K562 (cell line): ENCODE results near the gene MMP17. TPM values are rescaled to one million over a fixed set of nuclear protein-coding genes. Genes with fewer than 3 reads are reported as not detected.

Experiments used
- ATAC-seq: fragments of 200-7000 bp; cut with Tn5 transposase; 3 replicates; pipeline ENCODE4 v1.9.1; 2020; ENCODE audit warnings: moderate library complexity
- BruUV-seq: library from RNA; stranded (reverse); fragments of 400-500 nt; replicated peaks from 2 replicates; lab custom pipeline; 2021; lab: Mats Ljungman, UMichigan
- CTCF ChIA-PET: fragments of 300-600 bp; formaldehyde crosslinking; extraction: SDS; loops from one replicate; lab custom pipeline; 2021; ENCODE audit warnings: low intra/inter-chr PET ratio; lab: Yijun Ruan, JAX
- POLR2A ChIA-PET: fragments of 300-600, 350-650 bp; sonication (Branson Sonifier 250); formaldehyde crosslinking; extraction: SDS; loops from one replicate; lab custom pipeline; 2021; ENCODE audit warnings: antibody characterized with exemption, inconsistent platforms; lab: Yijun Ruan, JAX
- DNase-seq, 4 experiments: peaks; one replicate each; pipeline versions ENCODE4 v3.0.0 to v3.0.0-alpha.2; 2011 to 2018; ENCODE audit warnings: low spot score in 3 of 4, mixed read lengths in 3 of 4; ENCODE audit errors: extremely low read depth in 1 of 4
- FAIRE-seq: peaks from 2 replicates; lab custom pipeline; 2011; peaks lifted over from hg19 to GRCh38; lab: Jason Lieb, UNC
- H2AFZ ChIP-seq: 2 replicates; pipeline ENCODE4 v1.6.0; 2011; ENCODE audit warnings: low read depth, low read length, control low read depth, inconsistent platforms
- H3K27ac ChIP-seq: fragments of 200-600 bp; 3 replicates; pipeline ENCODE4 v1.8.0; 2011; ENCODE audit warnings: low read depth, mild to moderate bottlenecking, control low read depth, inconsistent platforms, low read length, moderate library complexity, mixed read lengths; ENCODE audit errors: extremely low read depth
- H3K27me3 ChIP-seq, 2 experiments: fragments of 300-600 bp in 1 of 2; 2 replicates in 1 of 2; 3 replicates in 1 of 2; pipeline versions ENCODE4 v1.6.0 to v1.8.0; 2011; ENCODE audit warnings: inconsistent platforms in 2 of 2, low read length in 2 of 2, mild to moderate bottlenecking in 1 of 2, mixed read lengths in 1 of 2, moderate library complexity in 1 of 2; ENCODE audit not compliant: control insufficient read depth in 2 of 2, insufficient read depth in 2 of 2
- H3K36me3 ChIP-seq: fragments of 300-600 bp; 3 replicates; pipeline ENCODE4 v1.8.0; 2011; ENCODE audit warnings: mild to moderate bottlenecking, low read length, inconsistent platforms; ENCODE audit not compliant: control insufficient read depth, insufficient read depth
- H3K4me1 ChIP-seq, 2 experiments: fragments of 200-600 bp in 1 of 2; replicated peaks in 1 of 2; 2 replicates in 1 of 2; 3 replicates in 1 of 2; pipeline versions ENCODE4 v1.5.1 to v1.8.0; 2011; ENCODE audit warnings: inconsistent platforms in 2 of 2, low read length in 2 of 2, mild to moderate bottlenecking in 1 of 2, mixed read lengths in 1 of 2, moderate library complexity in 1 of 2; ENCODE audit not compliant: control insufficient read depth in 2 of 2, insufficient read depth in 2 of 2
- H3K4me2 ChIP-seq: 2 replicates; pipeline ENCODE4 v1.6.1; 2011; ENCODE audit warnings: low read length, control low read depth, inconsistent platforms, mixed read lengths; ENCODE audit not compliant: insufficient read depth
- H3K4me3 ChIP-seq: fragments of 200-600 bp; sonication (generic), shearing (Covaris generic); 2 replicates; pipeline ENCODE4 v1.5.1; 2016; ENCODE audit warnings: control low read depth, inconsistent platforms
- H3K79me2 ChIP-seq: fragments of 200-600 bp; 3 replicates; pipeline ENCODE4 v1.8.0; 2011; ENCODE audit warnings: low read length, inconsistent platforms; ENCODE audit not compliant: control insufficient read depth, insufficient read depth
- H3K9ac ChIP-seq, 2 experiments: 2 replicates each; pipeline versions ENCODE4 v1.6.0 to v1.6.1; 2011; ENCODE audit warnings: low read depth in 2 of 2, low read length in 2 of 2, control low read depth in 1 of 2, inconsistent platforms in 1 of 2, mild to moderate bottlenecking in 1 of 2, mixed read lengths in 1 of 2; ENCODE audit not compliant: insufficient read depth in 1 of 2
- H3K9me1 ChIP-seq: one replicate; pipeline ENCODE4 v1.6.0; 2011; ENCODE audit warnings: inconsistent platforms, mild to moderate bottlenecking, low read length, moderate library complexity; ENCODE audit not compliant: control insufficient read depth, insufficient read depth
- H3K9me3 ChIP-seq: replicated peaks from 2 replicates; pipeline ENCODE4 v1.5.1; 2011; ENCODE audit warnings: low read depth, low read length, inconsistent platforms; ENCODE audit not compliant: control insufficient read depth, insufficient read depth
- H4K20me1 ChIP-seq: replicated peaks from 2 replicates; pipeline ENCODE4 v1.6.1; 2011; ENCODE audit warnings: low read length, inconsistent platforms, mixed read lengths; ENCODE audit not compliant: control insufficient read depth, insufficient read depth
- GABPA ChIP-seq: fragments of 200-800 bp; sonication (Bioruptor generic); conservative IDR thresholded peaks from 2 replicates; pipeline ENCODE4 v1.6.1; 2016; ENCODE audit warnings: low read depth, missing genetic modification characterization, missing compliant biosample characterization
- KLF16 ChIP-seq: IDR thresholded peaks from 2 replicates; pipeline ENCODE4 v1.6.1; 2016; ENCODE audit warnings: antibody characterized with exemption
- MYBL2 ChIP-seq, 2 experiments: fragments of 450-650 bp in 1 of 2; sonication (generic) in 1 of 2; formaldehyde crosslinking in 1 of 2; IDR thresholded peaks; 2 replicates each; pipeline versions ENCODE4 v1.6.1 to v1.8.1; 2017 to 2022; ENCODE audit warnings: borderline replicate concordance in 1 of 2, inconsistent platforms in 1 of 2, low read depth in 1 of 2, mild to moderate bottlenecking in 1 of 2, missing genetic modification reagents in 1 of 2, moderate library complexity in 1 of 2
- NR3C1 ChIP-seq: sonication (generic); formaldehyde crosslinking; IDR thresholded peaks from 2 replicates; pipeline ENCODE4 v1.8.1; 2022; ENCODE audit warnings: missing genetic modification reagents
- RAD21 ChIP-seq, 2 experiments: fragments of 250-450 bp in 1 of 2; fragments of 450-650 bp in 1 of 2; sonication (Bioruptor Pico) in 1 of 2; formaldehyde crosslinking in 1 of 2; IDR thresholded peaks in 1 of 2; conservative IDR thresholded peaks in 1 of 2; 2 replicates each; pipeline versions ENCODE4 v1.4.0 to v1.8.0; 2020 to 2022; ENCODE audit warnings: mild to moderate bottlenecking in 2 of 2, moderate library complexity in 1 of 2
- SPI1 ChIP-seq: IDR thresholded peaks from 2 replicates; pipeline ENCODE4 v1.6.1; 2011; ENCODE audit warnings: low read depth, low read length, control low read depth, borderline replicate concordance
- STAT5B ChIP-seq: fragments of 250-450 bp; sonication (Bioruptor Pico); IDR thresholded peaks from 2 replicates; pipeline ENCODE4 v1.8.0; 2021; ENCODE audit warnings: mild to moderate bottlenecking, inconsistent platforms
- ZNF354B ChIP-seq: fragments of 250-450 bp; sonication (Bioruptor Pico); IDR thresholded peaks from 2 replicates; pipeline ENCODE4 v1.4.0; 2020
- WGBS: fragments of 100-300 bp; shearing (Covaris generic); methylation state at CpG from one replicate; pipeline ENCODE4 v1.1.6; 2016; ENCODE audit warnings: low coverage, mixed read lengths; ENCODE audit not compliant: insufficient coverage; ENCODE audit errors: missing lambda C conversion rate; 5-methylcytosine and 5-hydroxymethylcytosine counted together
- in situ Hi-C: fragments of 300-500 bp; cut with MboI; formaldehyde crosslinking; loops from 4 replicates; pipeline ENCODE4 v1.15.0; 2018; ENCODE audit warnings: inconsistent platforms, mixed read lengths
- intact Hi-C: fragments of 100-400 bp; cut with micrococcal nuclease; formaldehyde crosslinking; loops from 2 replicates; pipeline ENCODE4 v1.14.2; 2022
- polyA plus RNA-seq, 8 experiments: library from polyadenylated mRNA; depleted of rRNA in 4 of 8; stranded (reverse) in 5 of 8; unstranded in 3 of 8; fragments of >200 nt; fragmentation: Nextera tagmentation in 2 of 8; fragmentation: Illumina TruSeq in 1 of 8; extraction: Ambion mirVana in 2 of 8; extraction: Trizol in 1 of 8; gene quantifications; 2 replicates each; pipeline versions ENCODE4 v1.2.1 to v1.2.3, GENCODE V29; 2011 to 2014; ENCODE audit warnings: inconsistent platforms in 1 of 8, missing spikeins in 1 of 8
- total RNA-seq, 7 experiments: library from RNA; depleted of rRNA in 6 of 7; stranded (reverse); fragments of >200 nt in 6 of 7; fragmentation: Illumina TruSeq in 2 of 7; extraction: Trizol in 2 of 7; gene quantifications; 2 replicates each; pipeline versions ENCODE4 v1.2.1 to v1.2.3, GENCODE V29; 2011 to 2021; ENCODE audit warnings: low replicate concordance in 1 of 7
- TF ChIP-seq, protein P1 (sequence below): fragments of 250-450 bp; sonication (Bioruptor Pico); IDR thresholded peaks from 2 replicates; pipeline ENCODE4 v1.4.0; 2020; ENCODE audit warnings: mild to moderate bottlenecking, moderate library complexity
- TF ChIP-seq, protein P2 (sequence below): fragments of 250-450 bp; sonication (Bioruptor Pico); IDR thresholded peaks from 2 replicates; pipeline ENCODE4 v1.8.0; 2022; ENCODE audit warnings: inconsistent platforms
- TF ChIP-seq, protein P3 (sequence below): fragments of 450-650 bp; IDR thresholded peaks from 2 replicates; pipeline ENCODE4 v1.6.1; 2017; ENCODE audit warnings: antibody characterized with exemption

The MMP17 gene
- total and polyA plus RNA-seq, 9 of the 15 experiments (the other 6 are each of a cell fraction or from before 2014, with no cell fraction given), result 1.1 to 21.2 (median 17.1) TPM; not detected in 2

DNA sequence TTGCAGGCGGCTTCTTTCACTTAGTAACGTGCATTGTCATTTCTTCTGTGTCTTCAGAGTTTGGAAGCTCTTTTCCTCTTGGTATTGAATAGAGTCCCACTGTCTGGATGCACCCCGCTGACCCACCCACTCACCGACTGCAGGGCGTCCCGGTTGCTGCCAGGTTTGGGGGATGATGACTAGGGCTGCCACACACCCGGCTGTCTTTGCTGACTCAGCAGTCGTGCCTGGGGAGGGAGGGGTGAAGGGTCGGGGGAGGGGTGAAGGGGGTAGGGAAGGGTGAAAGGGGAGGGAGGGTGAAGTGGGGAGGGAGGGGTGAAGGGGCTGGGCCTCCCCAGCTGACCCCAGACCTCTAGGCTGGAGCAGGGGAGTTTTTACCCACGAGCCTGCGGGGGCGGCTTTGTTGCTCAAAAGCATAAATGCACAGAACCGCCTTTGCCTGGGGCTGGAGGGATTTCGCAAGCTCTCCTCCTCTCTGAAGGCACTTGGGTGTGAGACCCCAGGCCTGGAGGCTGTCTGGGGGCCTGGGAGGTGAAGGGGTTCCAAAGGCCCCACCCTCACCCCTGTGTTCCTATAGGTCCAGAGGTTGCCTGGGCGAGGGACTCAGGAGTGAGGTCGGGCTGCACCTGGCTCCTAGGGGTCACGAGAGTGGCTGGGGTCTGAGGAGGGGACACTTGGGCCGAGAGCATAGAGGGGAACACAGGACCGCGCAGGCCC, 35.0 kb downstream of the MMP17 start (continued):
- TF ChIP-seq, protein P1, sequence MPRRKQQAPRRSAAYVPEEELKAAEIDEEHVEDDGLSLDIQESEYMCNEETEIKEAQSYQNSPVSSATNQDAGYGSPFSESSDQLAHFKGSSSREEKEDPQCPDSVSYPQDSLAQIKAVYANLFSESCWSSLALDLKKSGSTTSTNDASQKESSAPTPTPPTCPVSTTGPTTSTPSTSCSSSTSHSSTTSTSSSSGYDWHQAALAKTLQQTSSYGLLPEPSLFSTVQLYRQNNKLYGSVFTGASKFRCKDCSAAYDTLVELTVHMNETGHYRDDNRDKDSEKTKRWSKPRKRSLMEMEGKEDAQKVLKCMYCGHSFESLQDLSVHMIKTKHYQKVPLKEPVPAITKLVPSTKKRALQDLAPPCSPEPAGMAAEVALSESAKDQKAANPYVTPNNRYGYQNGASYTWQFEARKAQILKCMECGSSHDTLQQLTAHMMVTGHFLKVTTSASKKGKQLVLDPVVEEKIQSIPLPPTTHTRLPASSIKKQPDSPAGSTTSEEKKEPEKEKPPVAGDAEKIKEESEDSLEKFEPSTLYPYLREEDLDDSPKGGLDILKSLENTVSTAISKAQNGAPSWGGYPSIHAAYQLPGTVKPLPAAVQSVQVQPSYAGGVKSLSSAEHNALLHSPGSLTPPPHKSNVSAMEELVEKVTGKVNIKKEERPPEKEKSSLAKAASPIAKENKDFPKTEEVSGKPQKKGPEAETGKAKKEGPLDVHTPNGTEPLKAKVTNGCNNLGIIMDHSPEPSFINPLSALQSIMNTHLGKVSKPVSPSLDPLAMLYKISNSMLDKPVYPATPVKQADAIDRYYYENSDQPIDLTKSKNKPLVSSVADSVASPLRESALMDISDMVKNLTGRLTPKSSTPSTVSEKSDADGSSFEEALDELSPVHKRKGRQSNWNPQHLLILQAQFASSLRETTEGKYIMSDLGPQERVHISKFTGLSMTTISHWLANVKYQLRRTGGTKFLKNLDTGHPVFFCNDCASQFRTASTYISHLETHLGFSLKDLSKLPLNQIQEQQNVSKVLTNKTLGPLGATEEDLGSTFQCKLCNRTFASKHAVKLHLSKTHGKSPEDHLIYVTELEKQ (CRISPR knock-in tag), result no peak
- TF ChIP-seq KLF16, result no peak
- no peak for TF ChIP-seq ZNF354B (CRISPR knock-in tag)
- TF ChIP-seq STAT5B (CRISPR knock-in tag), result no peak
- no peak for TF ChIP-seq GABPA

DNA sequence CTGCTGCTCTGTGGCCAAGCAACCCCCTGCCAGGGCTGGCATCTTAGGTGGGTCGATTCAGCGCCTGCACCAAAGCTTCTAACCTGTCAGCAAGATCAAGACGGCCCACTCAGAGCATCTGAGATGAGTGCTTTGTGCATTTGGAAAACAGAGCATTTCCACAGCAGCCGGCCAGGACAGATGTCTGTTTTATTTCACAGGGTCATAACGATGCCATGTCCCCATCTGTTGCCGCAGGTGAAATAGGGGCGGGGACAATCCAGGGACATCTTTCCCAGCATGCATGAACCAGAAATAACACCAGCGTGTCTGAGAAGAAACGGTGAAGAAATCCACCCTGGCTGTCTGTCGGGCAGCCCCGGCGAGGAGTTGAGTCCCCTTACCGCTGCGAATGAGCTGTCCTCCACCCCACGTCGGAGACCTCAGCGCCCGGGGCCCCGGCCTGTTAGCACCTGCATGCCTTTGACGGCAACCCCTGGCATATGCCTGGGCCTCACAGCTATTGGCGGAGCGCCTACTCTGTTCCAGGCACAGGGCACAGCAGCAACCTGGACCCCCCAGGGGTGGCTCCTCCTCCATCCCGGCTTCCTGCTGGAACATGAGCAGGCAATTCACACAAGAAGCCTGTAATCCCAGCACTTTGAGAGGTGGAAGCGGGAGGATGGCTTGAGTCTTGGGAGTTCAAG, 35.7 kb downstream of the MMP17 start:
- H3K4me3 ChIP-seq, result no peak overlapping the region
- H3K9me1 ChIP-seq, result no peaks in the 10 kb centered on the region
- H3K36me3 ChIP-seq, result no peaks in the 10 kb centered on the region
- no peak for ATAC-seq
- no TSS peak for BruUV-seq
- DNase-seq, result no peak
- no peak for FAIRE-seq
- H4K20me1 ChIP-seq, result no peaks in the 10 kb centered on the region
- H3K27ac ChIP-seq, result no peak overlapping the region
- ChIA-PET CTCF (no interaction called here), POLR2A (interaction anchor here (0.6 to 3.2 kb wide), 4 partner anchors 26 to 455 kb away, joined by 3 to 11 read pairs (median 4); partner anchors contain the start of gene PUS1)
- H3K9me3 ChIP-seq, result no peaks in the 10 kb centered on the region
- in situ Hi-C loops, result no loop called here
- intact Hi-C loops, result no loop called here
- H3K79me2 ChIP-seq, result no peaks in the 10 kb centered on the region
- 75% methylated on average over 23 of the region's 24 CpGs for WGBS
- H3K27me3 ChIP-seq, result no peaks in the 10 kb centered on the region
- H2AFZ ChIP-seq, result no peak overlapping the region
- H3K9ac ChIP-seq, result peak overlapping the region in 1 of 2 experiments; percentile 69; a peak in 1 of 4 replicates
- peaks cover 26 to 47% of the 10 kb centered on the region in 2 experiments; a peak in 4 of 5 replicates for H3K4me1 ChIP-seq
- no peak overlapping the region for H3K4me2 ChIP-seq
- no peak for TF ChIP-seq MYBL2 (IDR thresholded peaks at IDR 0.05; ENCODE audit: low read depth)
- no peak for TF ChIP-seq MYBL2 (CRISPR knock-in tag; IDR thresholded peaks at IDR 0.05; ENCODE audit: borderline replicate concordance)
- no peak for TF ChIP-seq SPI1
- TF ChIP-seq, protein P2, sequence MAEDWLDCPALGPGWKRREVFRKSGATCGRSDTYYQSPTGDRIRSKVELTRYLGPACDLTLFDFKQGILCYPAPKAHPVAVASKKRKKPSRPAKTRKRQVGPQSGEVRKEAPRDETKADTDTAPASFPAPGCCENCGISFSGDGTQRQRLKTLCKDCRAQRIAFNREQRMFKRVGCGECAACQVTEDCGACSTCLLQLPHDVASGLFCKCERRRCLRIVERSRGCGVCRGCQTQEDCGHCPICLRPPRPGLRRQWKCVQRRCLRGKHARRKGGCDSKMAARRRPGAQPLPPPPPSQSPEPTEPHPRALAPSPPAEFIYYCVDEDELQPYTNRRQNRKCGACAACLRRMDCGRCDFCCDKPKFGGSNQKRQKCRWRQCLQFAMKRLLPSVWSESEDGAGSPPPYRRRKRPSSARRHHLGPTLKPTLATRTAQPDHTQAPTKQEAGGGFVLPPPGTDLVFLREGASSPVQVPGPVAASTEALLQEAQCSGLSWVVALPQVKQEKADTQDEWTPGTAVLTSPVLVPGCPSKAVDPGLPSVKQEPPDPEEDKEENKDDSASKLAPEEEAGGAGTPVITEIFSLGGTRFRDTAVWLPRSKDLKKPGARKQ, result no peak
- TF ChIP-seq, protein P3, sequence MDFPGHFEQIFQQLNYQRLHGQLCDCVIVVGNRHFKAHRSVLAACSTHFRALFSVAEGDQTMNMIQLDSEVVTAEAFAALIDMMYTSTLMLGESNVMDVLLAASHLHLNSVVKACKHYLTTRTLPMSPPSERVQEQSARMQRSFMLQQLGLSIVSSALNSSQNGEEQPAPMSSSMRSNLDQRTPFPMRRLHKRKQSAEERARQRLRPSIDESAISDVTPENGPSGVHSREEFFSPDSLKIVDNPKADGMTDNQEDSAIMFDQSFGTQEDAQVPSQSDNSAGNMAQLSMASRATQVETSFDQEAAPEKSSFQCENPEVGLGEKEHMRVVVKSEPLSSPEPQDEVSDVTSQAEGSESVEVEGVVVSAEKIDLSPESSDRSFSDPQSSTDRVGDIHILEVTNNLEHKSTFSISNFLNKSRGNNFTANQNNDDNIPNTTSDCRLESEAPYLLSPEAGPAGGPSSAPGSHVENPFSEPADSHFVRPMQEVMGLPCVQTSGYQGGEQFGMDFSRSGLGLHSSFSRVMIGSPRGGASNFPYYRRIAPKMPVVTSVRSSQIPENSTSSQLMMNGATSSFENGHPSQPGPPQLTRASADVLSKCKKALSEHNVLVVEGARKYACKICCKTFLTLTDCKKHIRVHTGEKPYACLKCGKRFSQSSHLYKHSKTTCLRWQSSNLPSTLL, result no peak
- TF ChIP-seq NR3C1 (CRISPR knock-in tag), result no peak
- no peak for TF ChIP-seq RAD21 (CRISPR knock-in tag; conservative IDR thresholded peaks at IDR 0.05 in 1 of 2, IDR thresholded peaks at IDR 0.05 in 1 of 2)
